Urinary bladder (tissue), 4 donors: ENCODE measurements around the gene NBR1. TPM values are rescaled to one million over a fixed set of nuclear protein-coding genes. Genes with fewer than 3 reads are reported as not detected.
"Not testable (repeated sequence)": the region's sequence is repeated elsewhere in the genome, so short reads cannot be mapped to it uniquely, and the experiment has no call there.

ENCODE experiments used
- DNase-seq: peaks from one replicate; pipeline ENCODE4 v3.0.0-alpha.2; 2015; ENCODE audit errors: extremely low spot score
- H3K27ac ChIP-seq: one replicate; pipeline ENCODE4 v1.5.1; 2013; ENCODE audit warnings: low read depth, mild to moderate bottlenecking, moderate library complexity
- H3K36me3 ChIP-seq: one replicate; pipeline ENCODE4 v1.6.1; 2013; ENCODE audit warnings: mild to moderate bottlenecking, moderate library complexity; ENCODE audit not compliant: insufficient read depth
- H3K4me1 ChIP-seq: one replicate; pipeline ENCODE4 v1.6.1; 2013; ENCODE audit warnings: mild to moderate bottlenecking, moderate library complexity; ENCODE audit not compliant: insufficient read depth
- H3K4me3 ChIP-seq: one replicate; pipeline ENCODE4 v1.5.1; 2013; ENCODE audit warnings: low read depth, low read length
- WGBS: extraction: QIAGEN DNeasy Blood & Tissue Kit; methylation state at CpG from one replicate; pipeline ENCODE4 v1.1.7; 2013; 5-methylcytosine and 5-hydroxymethylcytosine counted together
- polyA plus RNA-seq: library from polyadenylated mRNA; stranded (reverse); fragments of 200-250 nt; gene quantifications from one replicate; pipeline ENCODE4 v1.2.3, GENCODE V29; 2013
- total RNA-seq: library from RNA; depleted of rRNA; stranded (reverse); fragments of >200 nt; gene quantifications from one replicate; pipeline ENCODE4 v1.2.3, GENCODE V29; 2014
- donor health status: healthy with polysubstance abuse.
- donor health status: healthy.

Gene NBR1
- total and polyA plus RNA-seq, 2 donors, result 65.1 to 95.9 TPM

DNA sequence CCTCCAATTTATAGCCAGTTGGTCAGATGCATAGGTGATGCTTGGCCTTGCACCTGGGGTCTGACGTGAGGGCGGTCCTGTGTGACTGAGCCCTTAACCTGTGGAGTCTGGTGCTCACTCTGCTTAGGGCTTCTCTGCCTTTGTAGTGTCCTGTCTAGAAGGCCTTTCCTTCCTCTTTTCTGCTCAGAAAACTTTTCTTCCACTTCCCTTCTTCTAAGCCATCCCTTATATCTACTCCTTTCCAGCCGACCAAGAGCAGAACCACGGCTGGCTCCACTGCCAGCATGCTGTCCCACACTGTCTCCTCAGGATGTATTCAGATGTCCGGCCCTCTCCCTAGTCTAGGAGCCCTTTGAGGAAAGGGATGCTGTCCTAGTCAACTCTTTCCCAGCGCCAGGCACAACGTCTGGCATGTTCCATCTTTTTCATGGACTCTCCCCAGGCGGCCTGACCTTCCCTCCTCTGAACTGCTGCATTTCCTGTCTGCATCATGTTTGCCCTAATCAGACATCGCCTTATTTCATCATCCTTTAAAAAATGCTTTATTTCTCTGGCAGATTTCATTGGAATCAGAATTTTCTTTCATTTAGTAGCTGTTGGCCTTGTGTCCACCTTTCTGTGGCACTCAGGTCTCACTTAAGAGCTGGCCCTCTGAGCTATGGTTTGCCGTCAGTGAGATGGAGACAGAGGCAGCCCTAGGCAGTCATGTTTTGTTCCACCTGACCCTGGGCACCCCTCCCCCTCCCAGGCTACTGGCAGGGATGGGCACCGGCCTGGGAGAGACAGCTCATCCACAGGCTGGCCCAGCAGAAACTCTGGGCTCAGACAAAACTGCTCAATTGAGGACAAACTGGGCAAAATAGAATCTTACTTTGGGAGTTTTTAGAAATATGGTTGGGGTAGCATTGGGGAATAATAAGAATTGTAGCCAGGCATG lies 30.4 kb upstream of the NBR1 start:
- no peak for DNase-seq
- Histone ChIP-seq H3K36me3 (no peaks in the 10 kb centered on the region), H3K27ac (no peak overlapping the region), H3K4me1 (no peaks in the 10 kb centered on the region), H3K4me3 (no peak overlapping the region)
- WGBS, result 88% methylated on average over 11 of the region's 11 CpGs

GRCh38 chr17:43142153-43142552 lies 28.9 kb upstream of the NBR1 start:
- Histone ChIP-seq H3K4me1 (no peaks in the 10 kb centered on the region), H3K4me3 (no peak overlapping the region), H3K36me3 (no peaks in the 10 kb centered on the region), H3K27ac (no peak overlapping the region)
- no peak for DNase-seq
- WGBS, result 90% methylated on average over 5 of the region's 5 CpGs

- WGBS, result 58% methylated on average over 5 of the region's 5 CpGs
- no peak for DNase-seq
- no peak overlapping the region for H3K27ac ChIP-seq
- no peaks in the 10 kb centered on the region for H3K4me1 ChIP-seq
- no peaks in the 10 kb centered on the region for H3K36me3 ChIP-seq
- no peak overlapping the region for H3K4me3 ChIP-seq
These were observed 27.8 kb upstream of the NBR1 start for GRCh38 chr17:43143201-43143600.

GRCh38 chr17:43146649-43147048 lies 24.4 kb upstream of the NBR1 start:
- no peak overlapping the region for H3K27ac ChIP-seq
- no peak overlapping the region for H3K4me3 ChIP-seq
- DNase-seq, result no peak
- no peaks in the 10 kb centered on the region for H3K4me1 ChIP-seq
- no peaks in the 10 kb centered on the region for H3K36me3 ChIP-seq
- 85% methylated on average over 4 of the region's 4 CpGs for WGBS

- WGBS, result 97% methylated on average over 3 of the region's 3 CpGs
- Histone ChIP-seq H3K36me3 (no peaks in the 10 kb centered on the region), H3K4me1 (no peaks in the 10 kb centered on the region), H3K4me3 (no peak overlapping the region), H3K27ac (no peak overlapping the region)
- no peak for DNase-seq
These were observed 19.0 kb upstream of the NBR1 start for GRCh38 chr17:43151880-43152456.

DNA sequence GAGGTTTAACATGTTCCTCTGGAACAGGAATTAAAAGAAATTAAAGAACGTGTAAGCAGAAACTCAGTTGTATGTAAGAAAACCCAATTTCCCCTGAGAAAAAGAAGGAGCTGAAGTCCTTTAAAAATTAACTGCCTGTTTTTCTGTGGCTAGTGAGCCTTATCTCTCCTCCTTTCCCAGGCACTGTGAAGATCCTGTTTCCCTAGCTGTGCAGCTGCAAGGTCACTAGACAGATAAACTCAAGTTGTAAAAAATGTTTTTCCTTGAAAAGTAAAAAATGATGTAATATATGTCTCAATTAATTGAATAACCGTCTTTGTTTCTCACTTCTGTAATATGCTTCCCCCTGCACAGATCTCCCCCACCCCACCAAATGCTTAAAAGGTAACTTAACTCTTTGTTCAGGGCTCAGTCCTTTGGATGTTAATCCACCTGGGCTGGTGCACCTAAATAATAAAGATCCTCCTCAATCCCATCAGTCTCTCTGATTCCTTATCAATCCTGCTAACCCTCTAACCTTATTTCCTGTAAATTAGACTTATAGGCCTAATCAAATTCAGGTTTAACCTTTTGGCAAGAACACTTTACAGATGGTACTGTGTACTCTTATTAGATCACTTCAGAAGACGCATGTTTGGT lies 17.7 kb upstream of the NBR1 start:
- H3K36me3 ChIP-seq, H3K27ac ChIP-seq, H3K4me3 ChIP-seq, H3K4me1 ChIP-seq, DNase-seq: not testable (repeated sequence)
- WGBS, result 80% methylated on average over 3 of the region's 3 CpGs

- H3K36me3 ChIP-seq, result no peaks in the 10 kb centered on the region
- no peaks in the 10 kb centered on the region for H3K4me1 ChIP-seq
- DNase-seq, result no peak
- 96% methylated on average over 3 of the region's 3 CpGs for WGBS
- no peak overlapping the region for H3K27ac ChIP-seq
- no peak overlapping the region for H3K4me3 ChIP-seq
These were observed 15.3 kb upstream of the NBR1 start for GRCh38 chr17:43155666-43156065.

DNA sequence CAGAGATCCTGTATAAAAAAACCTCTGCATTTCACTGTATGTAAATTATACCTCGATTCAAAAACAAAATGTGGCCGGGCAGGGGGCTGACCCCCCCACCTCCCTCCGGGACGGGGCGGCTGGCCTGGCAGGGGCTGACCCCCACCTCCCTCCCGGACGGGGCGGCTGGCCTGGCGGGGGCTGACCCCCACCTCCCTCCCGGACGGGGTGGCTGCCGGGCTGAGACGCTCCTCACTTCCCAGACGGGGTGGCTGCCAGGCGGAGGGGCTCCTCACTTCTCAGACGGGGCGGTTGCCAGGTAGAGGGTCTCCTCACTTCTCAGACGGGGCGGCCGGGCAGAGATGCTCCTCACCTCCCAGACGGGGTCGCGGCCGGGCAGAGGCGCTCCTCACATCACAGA lies 11.8 kb upstream of the NBR1 start:
- not testable (repeated sequence) for H3K36me3 ChIP-seq, H3K4me3 ChIP-seq, H3K4me1 ChIP-seq, DNase-seq, H3K27ac ChIP-seq
- 88% methylated on average over 24 of the region's 25 CpGs for whole genome bisulfite sequencing

DNA sequence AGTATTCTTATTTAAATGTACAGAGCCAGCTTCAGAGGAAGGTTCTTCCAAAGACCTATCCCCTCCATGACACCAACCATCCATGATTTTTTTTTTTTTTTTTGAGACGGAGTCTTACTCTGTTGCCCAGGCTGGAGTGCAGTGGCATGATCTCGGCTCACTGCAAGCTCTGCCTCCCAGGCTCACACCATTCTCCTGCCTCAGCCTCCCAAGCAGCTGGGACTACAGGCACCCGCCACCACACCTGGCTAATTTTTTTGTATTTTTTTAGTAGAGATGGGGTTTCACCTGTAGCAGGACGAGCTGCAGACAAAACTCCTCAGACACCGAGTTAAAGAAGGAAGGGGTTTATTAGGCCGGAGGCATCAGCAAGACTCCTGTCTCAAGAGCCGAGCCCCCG lies 11.1 kb upstream of the NBR1 start:
- not testable (repeated sequence) for H3K36me3 ChIP-seq, H3K4me3 ChIP-seq, DNase-seq, H3K4me1 ChIP-seq, H3K27ac ChIP-seq
- WGBS, result 94% methylated on average over 8 of the region's 8 CpGs

- H3K4me3 ChIP-seq, H3K27ac ChIP-seq, DNase-seq, H3K4me1 ChIP-seq, H3K36me3 ChIP-seq: not testable (repeated sequence)
These were observed 5.0 kb upstream of the NBR1 start for GRCh38 chr17:43165971-43166370.

GRCh38 chr17:43169561-43170139 lies 1.4 kb upstream of the NBR1 start:
- WGBS, result under 1% methylated on average over 29 of the region's 29 CpGs
- no peaks in the 10 kb centered on the region for H3K4me1 ChIP-seq
- no peak for DNase-seq
- no peaks in the 10 kb centered on the region for H3K36me3 ChIP-seq
- peak overlapping the region; percentile 56 for H3K4me3 ChIP-seq
- H3K27ac ChIP-seq, result peak overlapping the region; percentile 79

GRCh38 chr17:43170140-43170765 lies 761 bp upstream of the NBR1 start:
- under 1% methylated on average over 27 of the region's 27 CpGs for WGBS
- H3K27ac ChIP-seq, result peak overlapping the region; percentile 99
- H3K4me1 ChIP-seq, result no peaks in the 10 kb centered on the region
- H3K4me3 ChIP-seq, result peak overlapping the region; percentile 56
- DNase-seq, result peak; percentile 92
- no peaks in the 10 kb centered on the region for H3K36me3 ChIP-seq
